HL-60/S4 treated with phorbol 12-myristate 13-acetate at 8.2 ng/mL for 4 days and 3 days (cell line): ENCODE data around the gene TBX5.
"Not testable (repeated sequence)": the region's sequence is repeated elsewhere in the genome, so short reads cannot be mapped to it uniquely, and the experiment has no call there.

Experiments
- in situ Hi-C: fragments of 300-500 bp; cut with MboI; formaldehyde crosslinking; loops from 2 replicates; pipeline ENCODE4 v1.15.0; 2022; ENCODE audit warnings: low sequenced_read_pairs

TBX5 gene

GRCh38 chr12:114392909-114393308 lies 13.0 kb downstream of the TBX5 start:
- in situ Hi-C loops: no loop called here

GRCh38 chr12:114391088-114391487 lies 14.9 kb downstream of the TBX5 start:
- in situ Hi-C loops: no loop called here

GRCh38 chr12:114384739-114385138 lies 21.2 kb downstream of the TBX5 start:
- in situ Hi-C loops: no loop called here

- in situ Hi-C loops: no loop called here
These were observed 24.8 kb downstream of the TBX5 start for GRCh38 chr12:114381177-114381576.

- in situ Hi-C loops: no loop called here
These were observed 34.2 kb downstream of the TBX5 start for GRCh38 chr12:114371733-114372132.

GRCh38 chr12:114371250-114371649 lies 34.7 kb downstream of the TBX5 start:
- in situ Hi-C loops: no loop called here

GRCh38 chr12:114368685-114369452 lies 37.1 kb downstream of the TBX5 start:
- in situ Hi-C loops: no loop called here

- in situ Hi-C loops: no loop called here
These were observed 44.0 kb downstream of the TBX5 start for GRCh38 chr12:114361992-114362391.

- in situ Hi-C loops: no loop called here
These were observed 44.4 kb downstream of the TBX5 start for GRCh38 chr12:114361545-114361944.

GRCh38 chr12:114360485-114360884 lies 45.5 kb downstream of the TBX5 start:
- in situ Hi-C loops: no loop called here

- in situ Hi-C loops: no loop called here
These were observed 50.4 kb downstream of the TBX5 start for GRCh38 chr12:114355389-114356088.

GRCh38 chr12:114349239-114349638 lies 56.7 kb downstream of the TBX5 start:
- in situ Hi-C loops: not testable (repeated sequence)

- in situ Hi-C loops: no loop called here
These were observed 58.1 kb downstream of the TBX5 start for GRCh38 chr12:114347861-114348260.

- in situ Hi-C loops: no loop called here
These were observed 61.1 kb downstream of the TBX5 start for GRCh38 chr12:114344831-114345230.

GRCh38 chr12:114344303-114344663 lies 61.7 kb downstream of the TBX5 start:
- in situ Hi-C loops: no loop called here

- in situ Hi-C loops: no loop called here
These were observed 62.2 kb downstream of the TBX5 start for GRCh38 chr12:114343585-114344302.

GRCh38 chr12:114342656-114343055 lies 63.3 kb downstream of the TBX5 start:
- in situ Hi-C loops: no loop called here

GRCh38 chr12:114341635-114342034 lies 64.3 kb downstream of the TBX5 start:
- in situ Hi-C loops: no loop called here

- in situ Hi-C loops: no loop called here
These were observed 65.7 kb downstream of the TBX5 start for GRCh38 chr12:114340231-114340630.

- in situ Hi-C loops: no loop called here
These were observed 66.3 kb downstream of the TBX5 start for GRCh38 chr12:114339626-114340025.

GRCh38 chr12:114335607-114336006 lies 70.3 kb downstream of the TBX5 start:
- in situ Hi-C loops: no loop called here

GRCh38 chr12:114334395-114334794 lies 71.5 kb downstream of the TBX5 start:
- in situ Hi-C loops: no loop called here
